OCI-LY7 (cell line): ENCODE results near the gene CCR5.

ENCODE experiments used
- EZH2phosphoT487 ChIP-seq: fragments of 200-600 bp; sonication (generic); IDR thresholded peaks from 2 replicates; pipeline ENCODE4 v1.6.1; 2018; ENCODE audit warnings: low read depth, borderline replicate concordance, mild to moderate bottlenecking, mixed run types, antibody characterized with exemption, low read length, moderate library complexity, mixed read lengths
- TF ChIP-seq, protein P1 (sequence below): fragments of 200-600 bp; sonication (generic); conservative IDR thresholded peaks from 2 replicates; pipeline ENCODE4 v1.5.1; 2014; ENCODE audit warnings: mild to moderate bottlenecking, antibody characterized with exemption, low read length, moderate library complexity, mixed read lengths

- TF ChIP-seq, protein P1, sequence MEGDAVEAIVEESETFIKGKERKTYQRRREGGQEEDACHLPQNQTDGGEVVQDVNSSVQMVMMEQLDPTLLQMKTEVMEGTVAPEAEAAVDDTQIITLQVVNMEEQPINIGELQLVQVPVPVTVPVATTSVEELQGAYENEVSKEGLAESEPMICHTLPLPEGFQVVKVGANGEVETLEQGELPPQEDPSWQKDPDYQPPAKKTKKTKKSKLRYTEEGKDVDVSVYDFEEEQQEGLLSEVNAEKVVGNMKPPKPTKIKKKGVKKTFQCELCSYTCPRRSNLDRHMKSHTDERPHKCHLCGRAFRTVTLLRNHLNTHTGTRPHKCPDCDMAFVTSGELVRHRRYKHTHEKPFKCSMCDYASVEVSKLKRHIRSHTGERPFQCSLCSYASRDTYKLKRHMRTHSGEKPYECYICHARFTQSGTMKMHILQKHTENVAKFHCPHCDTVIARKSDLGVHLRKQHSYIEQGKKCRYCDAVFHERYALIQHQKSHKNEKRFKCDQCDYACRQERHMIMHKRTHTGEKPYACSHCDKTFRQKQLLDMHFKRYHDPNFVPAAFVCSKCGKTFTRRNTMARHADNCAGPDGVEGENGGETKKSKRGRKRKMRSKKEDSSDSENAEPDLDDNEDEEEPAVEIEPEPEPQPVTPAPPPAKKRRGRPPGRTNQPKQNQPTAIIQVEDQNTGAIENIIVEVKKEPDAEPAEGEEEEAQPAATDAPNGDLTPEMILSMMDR, result no peak
- no peak for TF ChIP-seq EZH2phosphoT487
These were observed 5.1 kb downstream of the CCR5 start for GRCh38 chr3:46375814-46376213.
